ENCODE results near the gene RDH5. TPM values are rescaled to one million over a fixed set of nuclear protein-coding genes. Genes with fewer than 3 reads are reported as not detected.
A peak's percentile ranks its signal among the peaks of the same experiment; 100 is the strongest.

RDH5 gene
- total RNA-seq, 4 donors from 2014 or later = 5.7 to 15.3 (median 9.5) TPM

GRCh38 chr12:55708695-55709233 is 11.4 kb upstream of the RDH5 start:
- TF ChIP-seq CTCF (IDR thresholded peaks at IDR 0.05) (no peak), POLR2AphosphoS5 (IDR thresholded peaks at IDR 0.05) (no peak), POLR2A (IDR thresholded peaks at IDR 0.05) (no peak)
- H3K4me1 ChIP-seq = peaks cover 34% of the 10 kb centered on the region

GRCh38 chr12:55711786-55712553 is 8.2 kb upstream of the RDH5 start:
- H3K9me3 ChIP-seq = no peaks in the 10 kb centered on the region
- peaks cover 50% of the 10 kb centered on the region for H3K4me1 ChIP-seq
- DNase-seq (ENCODE audit: low spot score in 2 of 2) = no peak
- H3K36me3 ChIP-seq = no peaks in the 10 kb centered on the region
- no peak overlapping the region for H3K4me3 ChIP-seq
- H3K27ac ChIP-seq = no peak overlapping the region
- TF ChIP-seq POLR2A (IDR thresholded peaks at IDR 0.05) = no peak
- TF ChIP-seq EP300 (IDR thresholded peaks at IDR 0.05) = no peak
- no peak for TF ChIP-seq POLR2AphosphoS5 (IDR thresholded peaks at IDR 0.05)
- TF ChIP-seq CTCF (IDR thresholded peaks at IDR 0.05) = no peak
- H3K27me3 ChIP-seq = peaks cover 4% of the 10 kb centered on the region
- 81% methylated on average over 4 of the region's 4 CpGs for WGBS

More at GRCh38 chr12:55708695-55709233, 11.4 kb upstream of the RDH5 start:
- H3K27me3 ChIP-seq = peaks cover 12% of the 10 kb centered on the region
- H3K36me3 ChIP-seq = no peaks in the 10 kb centered on the region
- 8% methylated on average over 3 of the region's 3 CpGs for WGBS
- H3K27ac ChIP-seq = peak overlapping the region; percentile 50
- no peak for DNase-seq (ENCODE audit: low spot score in 2 of 2)
- H3K9me3 ChIP-seq = no peaks in the 10 kb centered on the region
- H3K4me3 ChIP-seq = peak overlapping the region; percentile 63

GRCh38 chr12:55712700-55713415 is 7.3 kb upstream of the RDH5 start:
- no peak overlapping the region for H3K27ac ChIP-seq
- 25% methylated on average over 1 of the region's 1 CpG for WGBS
- DNase-seq (ENCODE audit: low spot score in 2 of 2) = no peak
- H3K4me1 ChIP-seq = peaks cover 50% of the 10 kb centered on the region
- no peaks in the 10 kb centered on the region for H3K36me3 ChIP-seq
- no peak overlapping the region for H3K4me3 ChIP-seq
- H3K9me3 ChIP-seq = no peaks in the 10 kb centered on the region
- TF ChIP-seq CTCF (IDR thresholded peaks at IDR 0.05) = no peak
- no peak for TF ChIP-seq POLR2AphosphoS5 (IDR thresholded peaks at IDR 0.05)
- TF ChIP-seq POLR2A (IDR thresholded peaks at IDR 0.05) = no peak
- TF ChIP-seq EP300 (IDR thresholded peaks at IDR 0.05) = no peak
- H3K27me3 ChIP-seq = no peaks in the 10 kb centered on the region

GRCh38 chr12:55713721-55714120 is 6.5 kb upstream of the RDH5 start:
- TF ChIP-seq CTCF (IDR thresholded peaks at IDR 0.05) (no peak), EP300 (IDR thresholded peaks at IDR 0.05) (no peak), POLR2A (IDR thresholded peaks at IDR 0.05) (no peak), POLR2AphosphoS5 (IDR thresholded peaks at IDR 0.05) (no peak)
- Histone ChIP-seq H3K4me3 (no peak overlapping the region), H3K27me3 (no peaks in the 10 kb centered on the region), H3K36me3 (no peaks in the 10 kb centered on the region), H3K9me3 (no peaks in the 10 kb centered on the region), H3K27ac (no peak overlapping the region), H3K4me1 (peaks cover 50% of the 10 kb centered on the region)
- 63% methylated on average over 2 of the region's 2 CpGs for WGBS
- DNase-seq (ENCODE audit: low spot score in 2 of 2) = no peak

All from suprapubic skin (tissue), 4 donors.